GM19455 (cell line): ENCODE data around the gene RGS7BP.

Experiments used
- ATAC-seq: cut with Tn5 transposase; IDR thresholded peaks from one replicate; pipeline ENCODE4 v1.9.1; 2021; ENCODE audit not compliant: unreplicated experiment

Gene RGS7BP

GRCh38 chr5:64505769-64506566 is at the start of gene RGS7BP:
Gene RGS7BP, plus strand, starts transcription at chr5:64506015. Its CDS starts 610 bp downstream, at chr5:64506625.
- ATAC-seq = no peak

- ATAC-seq = no peak
Measured at GRCh38 chr5:64457846-64458245, 48.0 kb upstream of the RGS7BP start.

DNA sequence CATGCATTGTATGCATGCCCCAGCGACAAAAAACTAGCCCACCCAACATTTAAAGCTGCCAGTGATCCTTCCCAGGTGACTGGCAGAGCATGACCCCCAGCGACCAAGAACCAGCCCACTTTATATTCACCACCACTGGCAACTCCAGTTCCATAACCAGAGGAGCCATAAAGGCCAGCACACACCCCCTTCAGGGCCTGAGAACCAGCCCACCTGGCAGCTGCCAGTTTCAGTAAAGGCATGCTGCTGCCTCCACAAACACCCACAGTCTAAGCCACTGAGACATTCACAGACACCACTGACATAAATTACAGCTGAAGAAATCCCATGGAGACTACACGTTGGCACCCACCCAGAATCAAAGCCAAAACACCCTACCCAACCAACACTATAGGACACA is 46.9 kb upstream of the RGS7BP start:
- no peak for ATAC-seq

DNA sequence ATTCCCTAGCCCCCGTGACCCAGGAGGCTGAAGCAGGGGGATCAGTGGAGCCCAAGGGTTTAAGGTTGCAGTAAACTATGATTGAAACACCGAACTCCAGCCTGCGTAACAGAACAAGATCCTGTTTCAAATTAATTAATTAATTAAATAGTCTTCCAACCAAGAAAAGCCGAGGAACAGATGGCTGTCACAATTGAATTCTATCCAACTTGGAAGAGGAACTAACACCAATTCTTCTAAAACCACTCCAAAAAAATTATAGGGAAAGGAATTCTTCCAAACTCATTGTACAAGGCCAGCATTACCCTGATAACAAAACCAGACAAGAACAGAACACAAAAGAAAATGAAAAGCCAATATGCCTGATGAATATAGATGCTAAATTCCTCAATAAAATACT is 43.4 kb upstream of the RGS7BP start:
- ATAC-seq = no peak

GRCh38 chr5:64486163-64486562 is 19.7 kb upstream of the RGS7BP start:
- ATAC-seq = no peak

DNA sequence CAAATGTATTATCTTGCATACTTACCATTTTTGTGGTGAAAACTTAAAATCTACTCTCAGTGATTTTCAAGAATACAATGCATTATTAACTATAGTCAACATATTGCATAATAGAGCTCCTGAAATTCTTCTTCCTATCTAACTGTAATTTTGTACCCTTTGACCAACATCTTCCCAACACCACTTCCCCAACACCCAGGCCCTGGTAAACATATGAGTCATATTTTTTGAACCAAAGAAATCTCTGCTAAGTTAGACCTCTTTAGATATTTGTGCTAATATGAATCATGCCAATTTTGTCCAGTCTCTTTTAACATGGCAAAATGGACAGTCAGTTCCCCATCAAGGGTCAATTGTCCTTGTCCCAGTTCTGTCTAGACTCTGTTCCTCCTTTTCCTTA is 18.5 kb upstream of the RGS7BP start:
- ATAC-seq = no peak

GRCh38 chr5:64489857-64490256 is 16.0 kb upstream of the RGS7BP start:
- no peak for ATAC-seq

- ATAC-seq = no peak
Measured at GRCh38 chr5:64497386-64497785, 8.4 kb upstream of the RGS7BP start.

- ATAC-seq = no peak
Measured at GRCh38 chr5:64502196-64502595, 3.6 kb upstream of the RGS7BP start.

DNA sequence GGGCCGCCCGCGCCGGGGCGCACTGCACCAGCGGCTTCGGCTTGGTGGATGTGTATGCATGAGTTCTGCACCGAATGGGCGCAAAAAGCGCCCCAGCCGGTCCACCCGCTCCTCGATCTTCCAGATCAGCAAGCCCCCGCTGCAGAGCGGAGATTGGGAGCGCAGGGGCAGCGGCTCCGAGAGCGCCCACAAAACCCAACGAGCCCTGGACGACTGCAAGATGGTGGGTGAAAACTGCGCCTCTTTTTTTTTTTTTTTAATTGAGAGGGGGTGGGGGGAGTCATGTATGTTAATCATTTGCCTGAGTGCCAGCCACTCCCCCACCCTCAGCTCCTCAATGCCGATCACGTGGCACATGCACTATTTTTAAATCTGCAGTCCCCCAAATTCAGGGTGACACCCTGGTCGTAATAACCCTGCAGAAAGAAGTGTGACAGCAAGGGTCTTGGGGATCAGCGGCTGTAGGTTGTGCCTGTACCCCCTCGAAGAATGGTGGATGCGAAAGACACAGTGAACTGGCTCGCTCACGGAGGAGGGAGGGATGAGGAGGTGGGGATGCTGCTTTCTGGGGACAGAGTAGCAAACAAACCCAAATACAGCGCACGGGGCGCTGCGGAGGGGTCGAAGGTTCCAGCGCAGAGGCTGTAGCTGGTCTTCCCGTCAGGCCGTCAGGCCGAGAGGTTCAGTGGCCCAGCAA is 900 bp downstream of the RGS7BP start:
- no peak for ATAC-seq

- no peak for ATAC-seq
Measured at GRCh38 chr5:64507264-64507605, 1.4 kb downstream of the RGS7BP start.

GRCh38 chr5:64509828-64510227 is 4.0 kb downstream of the RGS7BP start:
- ATAC-seq = no peak

GRCh38 chr5:64513492-64513891 is 7.7 kb downstream of the RGS7BP start:
- no peak for ATAC-seq

GRCh38 chr5:64514612-64515011 is 8.8 kb downstream of the RGS7BP start:
- no peak for ATAC-seq

- no peak for ATAC-seq
Measured at GRCh38 chr5:64516216-64516615, 10.4 kb downstream of the RGS7BP start.

- ATAC-seq = peak; percentile 87
Measured at GRCh38 chr5:64518793-64519192, 13.0 kb downstream of the RGS7BP start.

DNA sequence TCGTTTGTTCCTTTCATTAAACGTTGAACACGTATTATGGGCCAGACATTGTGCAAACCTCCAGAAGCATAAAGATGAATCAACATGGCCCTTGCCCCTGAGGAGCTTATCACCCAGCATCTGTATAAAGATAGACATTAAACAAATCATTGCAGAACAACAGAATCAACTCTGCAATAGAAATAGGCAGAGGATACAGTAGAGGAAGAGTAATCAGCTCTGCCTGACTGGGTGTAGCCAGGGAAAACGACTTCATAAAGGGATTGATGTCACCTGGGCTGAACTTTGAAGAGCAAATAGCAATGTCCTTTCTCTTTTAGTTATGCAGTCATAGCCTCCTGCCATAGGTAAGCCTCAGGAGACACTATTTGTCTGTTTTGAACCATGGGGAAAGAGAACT is 13.4 kb downstream of the RGS7BP start:
- ATAC-seq = peak; percentile 17

GRCh38 chr5:64526734-64527439 is 21.1 kb downstream of the RGS7BP start:
- ATAC-seq = no peak

DNA sequence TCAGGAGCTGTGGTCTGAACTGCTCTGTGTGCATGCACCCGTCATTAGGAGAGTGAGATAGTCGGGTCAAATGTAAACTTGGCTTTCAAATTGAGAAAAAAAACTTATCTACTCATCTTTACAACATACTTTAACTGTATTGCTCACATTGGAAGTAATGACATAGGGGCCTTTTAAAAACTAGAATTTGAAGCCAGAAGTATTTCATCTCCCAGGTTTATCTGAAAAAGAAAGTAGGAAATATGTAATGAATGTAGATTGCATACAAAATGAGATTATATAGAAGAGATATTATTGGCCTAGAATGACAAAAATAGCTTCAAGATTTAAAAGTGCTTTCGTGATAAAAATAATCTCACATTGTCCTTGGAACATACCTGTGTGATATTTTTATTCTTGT is 24.3 kb downstream of the RGS7BP start:
- ATAC-seq = no peak

- no peak for ATAC-seq
Measured at GRCh38 chr5:64532212-64532611, 26.4 kb downstream of the RGS7BP start.

- no peak for ATAC-seq
Measured at GRCh38 chr5:64532657-64533056, 26.8 kb downstream of the RGS7BP start.

DNA sequence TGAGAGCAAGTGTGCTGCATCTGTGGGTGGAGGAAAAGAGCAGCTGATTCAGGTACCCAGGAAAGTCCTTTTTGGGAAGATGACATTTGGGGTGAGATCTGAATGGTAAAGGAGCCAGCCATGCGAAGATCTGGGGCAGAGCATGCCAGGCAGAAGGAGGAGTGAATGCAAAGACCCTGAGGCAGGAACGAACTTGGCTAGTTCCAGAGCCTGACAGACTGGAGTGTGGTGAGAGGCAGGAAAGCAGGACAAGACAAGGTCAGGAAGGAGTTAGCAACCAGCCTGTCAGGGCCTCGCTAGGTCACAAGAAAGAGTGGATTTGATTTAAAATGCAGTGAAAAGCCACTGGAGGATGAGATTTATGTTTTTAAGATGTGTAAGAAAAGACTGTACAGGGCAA is 28.2 kb downstream of the RGS7BP start:
- ATAC-seq = no peak
